Measurements from ENCODE around the gene MREG.

GRCh38 chr2:216013080-216013909 lies at the start of gene MREG:
- TF ChIP-seq POLR2A (conservative IDR thresholded peaks at IDR 0.05) (no peak), CHD2 (IDR thresholded peaks at IDR 0.05; ENCODE audit: low read depth, low read length) (no peak), EP300 (IDR thresholded peaks at IDR 0.05; ENCODE audit: low read length) (no peak), NFIC (IDR thresholded peaks at IDR 0.05) (no peak), ZNF143 (CRISPR knock-in tag; IDR thresholded peaks at IDR 0.05) (no peak), KLF6 (CRISPR knock-in tag; IDR thresholded peaks at IDR 0.05; ENCODE audit: borderline replicate concordance) (no peak), EZH2 (IDR thresholded peaks at IDR 0.05; ENCODE audit: borderline replicate concordance, low read depth, low read length) (no peak)

Data from K562 (cell line).